Uterus (tissue), 2 donors: Measurements from ENCODE around the gene ARL14EPL.

Source experiments
- CTCF ChIP-seq, 4 experiments: fragments of 200-600 bp in 2 of 4; fragments of 450-650 bp in 2 of 4; sonication (generic) in 2 of 4; IDR thresholded peaks; one replicate each; pipeline ENCODE4 v1.5.1; 2016 to 2019; ENCODE audit warnings: antibody characterized with exemption in 4 of 4, mild to moderate bottlenecking in 2 of 4, moderate library complexity in 1 of 4
- POLR2A ChIP-seq, 2 donors: fragments of 450-650 bp; IDR thresholded peaks; one replicate each; pipeline ENCODE4 v1.6.1; 2016; ENCODE audit warnings: antibody characterized with exemption in 2 of 2, mild to moderate bottlenecking in 1 of 2, moderate library complexity in 1 of 2

GRCh38 chr5:116075191-116075831, 43.0 kb downstream of the ARL14EPL start:
- no peak for TF ChIP-seq CTCF (IDR thresholded peaks at IDR 0.05)
- no peak for TF ChIP-seq POLR2A (IDR thresholded peaks at IDR 0.05)
